GM18505 (cell line): ENCODE results near the gene SCUBE1.

Experiments used
- ATAC-seq: cut with Tn5 transposase; IDR thresholded peaks from one replicate; pipeline ENCODE4 v1.9.1; 2021; ENCODE audit not compliant: unreplicated experiment
- POLR2A ChIP-seq: IDR thresholded peaks from 4 replicates; pipeline ENCODE4 v1.6.1; 2011; ENCODE audit warnings: borderline replicate concordance; ENCODE audit not compliant: insufficient read depth, insufficient read length; ENCODE audit errors: extremely low read depth

SCUBE1 gene

DNA sequence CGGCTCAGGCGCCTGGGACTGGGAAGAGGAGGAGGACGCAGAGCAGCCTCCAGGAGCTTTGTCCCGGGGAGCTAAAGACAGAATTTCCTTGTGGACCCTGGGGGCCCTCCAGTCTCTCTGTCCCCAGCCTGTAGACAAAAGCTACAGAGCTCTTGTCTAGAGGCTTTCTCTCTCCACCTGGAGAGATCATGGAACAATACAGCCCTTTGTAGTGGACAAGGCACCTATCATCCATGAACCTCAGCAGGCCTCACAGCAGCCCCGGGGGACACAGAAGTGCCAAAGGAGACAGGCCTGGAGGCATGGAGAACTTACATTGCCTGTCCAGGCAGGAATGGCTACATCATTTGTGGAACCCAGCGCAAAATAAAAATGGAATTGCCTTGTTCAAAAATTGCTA is 100.5 kb downstream of the SCUBE1 start:
- TF ChIP-seq POLR2A = no peak
- ATAC-seq = no peak

- TF ChIP-seq POLR2A = no peak
- ATAC-seq = no peak
These were observed 101.3 kb downstream of the SCUBE1 start for GRCh38 chr22:43241699-43242386.

DNA sequence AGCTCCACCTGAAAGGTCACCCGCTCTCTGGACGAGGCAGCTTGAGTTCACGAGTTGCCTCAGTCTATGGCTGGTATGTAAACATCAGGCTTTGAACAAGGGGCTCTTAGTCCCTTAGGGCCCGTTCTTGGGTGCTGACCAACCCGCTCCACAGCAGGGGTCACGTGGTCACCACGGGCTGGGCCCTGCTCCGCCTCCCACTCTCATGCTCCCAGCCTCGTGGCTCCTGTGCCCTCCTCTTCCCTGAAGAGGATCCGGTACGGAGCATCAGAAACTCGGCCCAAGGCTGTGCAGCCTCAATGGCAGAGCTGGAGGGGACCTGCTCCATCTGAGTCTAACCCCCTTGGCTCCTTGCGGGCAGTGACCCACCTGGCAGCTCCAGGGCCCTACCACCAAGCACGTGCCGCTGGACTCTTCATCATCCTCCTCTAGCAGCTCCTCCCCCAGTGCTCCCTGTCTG is 102.0 kb downstream of the SCUBE1 start:
- ATAC-seq = no peak
- no peak for TF ChIP-seq POLR2A

DNA sequence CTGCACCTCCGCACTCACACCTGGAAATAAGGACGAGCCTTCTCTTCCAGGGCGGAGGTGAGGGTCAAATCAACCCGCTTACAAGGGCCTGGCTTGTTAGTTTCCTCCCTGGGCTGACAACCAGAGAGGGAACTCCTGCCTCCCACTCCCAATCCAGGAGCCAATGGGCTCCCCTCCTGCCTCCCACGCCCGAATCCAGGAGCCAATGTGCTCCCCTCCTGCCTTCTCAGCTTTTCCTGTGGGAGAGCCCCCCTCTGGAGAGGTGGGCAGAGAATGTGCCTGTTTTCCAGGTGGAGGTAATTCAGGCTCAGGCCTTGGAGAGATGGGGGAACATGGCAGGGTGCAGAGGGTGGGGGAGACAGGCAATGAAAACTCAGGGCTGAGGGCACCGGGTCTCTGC is 102.6 kb downstream of the SCUBE1 start:
- ATAC-seq = no peak
- TF ChIP-seq POLR2A = no peak

GRCh38 chr22:43239956-43240355 is 103.2 kb downstream of the SCUBE1 start:
- TF ChIP-seq POLR2A = no peak
- ATAC-seq = no peak

DNA sequence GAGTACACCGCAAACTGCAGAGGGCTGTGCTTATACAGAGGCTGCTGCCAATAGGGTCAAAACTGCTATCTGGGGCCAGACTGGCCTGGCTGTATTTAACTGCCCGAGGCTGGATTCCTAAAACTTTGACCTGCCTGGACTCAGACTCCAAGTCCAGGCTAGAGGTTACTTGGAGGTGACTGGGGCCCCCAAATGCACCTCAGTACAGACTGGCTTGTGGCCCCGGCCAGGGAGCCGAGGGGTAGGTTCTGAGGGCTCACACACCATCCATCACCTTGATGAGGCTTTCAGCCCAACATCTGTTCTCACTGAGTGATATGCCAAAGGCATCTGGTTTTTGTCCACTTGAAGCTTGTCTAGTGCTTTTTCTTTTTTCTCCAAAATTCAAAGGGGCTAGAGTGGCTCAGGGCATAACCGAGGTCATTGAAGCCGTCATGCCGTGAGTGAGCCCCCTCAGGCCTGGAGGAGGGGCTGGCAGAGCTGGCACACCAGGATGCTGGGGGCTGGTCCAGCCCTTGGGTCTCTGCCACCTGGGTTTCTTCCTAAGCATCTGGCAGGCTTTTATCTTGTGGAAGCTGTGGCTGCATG is 103.9 kb downstream of the SCUBE1 start:
- ATAC-seq = no peak

DNA sequence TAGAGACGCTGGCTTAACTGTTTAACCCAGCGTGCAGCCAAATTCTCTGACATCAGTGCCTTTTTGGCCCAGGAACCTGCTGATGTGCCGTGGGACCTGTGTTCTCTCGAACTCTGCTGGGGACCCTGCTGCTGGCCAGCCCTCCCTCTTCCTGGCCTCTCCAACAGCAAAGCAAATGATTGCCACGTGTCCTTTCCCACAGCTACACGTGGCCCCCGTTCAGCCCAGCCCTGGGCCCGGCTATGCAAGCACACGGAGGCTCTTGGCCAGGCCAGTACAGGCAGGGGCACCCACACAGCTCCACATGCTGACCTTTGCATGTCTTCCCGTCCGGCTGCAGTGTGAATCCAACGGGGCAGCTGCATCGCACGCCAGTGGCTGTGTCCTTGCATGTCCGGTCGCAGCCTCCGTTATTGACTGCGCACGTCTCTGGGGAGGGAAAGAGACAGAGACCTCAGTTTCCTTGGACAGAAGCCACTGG is 104.6 kb downstream of the SCUBE1 start:
- TF ChIP-seq POLR2A = no peak
- no peak for ATAC-seq

More for the DNA sequence above, 103.9 kb downstream of the SCUBE1 start:
- no peak for TF ChIP-seq POLR2A

- no peak for TF ChIP-seq POLR2A
- no peak for ATAC-seq
These were observed 105.9 kb downstream of the SCUBE1 start for GRCh38 chr22:43237280-43237679.

DNA sequence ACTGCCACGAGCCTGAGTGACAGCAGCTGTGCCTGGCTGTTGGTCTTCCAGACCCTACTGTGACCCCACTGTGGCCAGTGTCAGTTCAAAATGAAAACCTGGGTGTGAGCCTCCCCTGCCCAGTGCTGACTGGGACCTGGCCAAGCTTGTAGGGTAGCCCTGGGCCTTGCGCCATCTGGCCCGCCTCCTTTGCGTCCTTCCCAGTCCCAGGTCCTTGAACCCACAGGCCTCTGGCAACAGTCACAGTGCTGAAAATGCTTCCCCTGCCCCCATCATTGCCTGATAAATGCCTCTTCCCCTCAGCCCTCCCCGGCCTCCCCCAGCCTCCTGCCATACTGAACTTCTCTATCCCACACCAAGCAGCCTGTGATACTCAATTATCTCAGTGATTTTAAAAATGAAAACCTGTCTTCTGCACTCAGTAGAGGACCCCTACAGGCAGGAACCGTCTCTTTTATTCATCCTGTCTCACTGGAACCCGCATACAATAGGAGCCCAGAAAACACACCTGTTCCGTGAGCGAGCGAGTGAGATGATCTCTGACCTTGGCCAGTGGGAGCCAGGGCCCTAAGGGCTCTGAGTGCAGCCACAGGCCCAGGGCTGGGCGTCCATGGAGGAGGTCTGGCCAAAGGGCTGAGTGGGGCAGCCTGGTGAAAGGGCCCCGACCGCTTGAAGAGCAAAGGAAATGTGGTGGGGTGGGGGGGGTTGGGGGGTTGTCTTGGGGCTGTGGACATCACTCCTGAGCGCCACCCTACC is 106.6 kb downstream of the SCUBE1 start:
- ATAC-seq = no peak
- TF ChIP-seq POLR2A = no peak

GRCh38 chr22:43235445-43236409 is 107.4 kb downstream of the SCUBE1 start:
- ATAC-seq = no peak
- no peak for TF ChIP-seq POLR2A

GRCh38 chr22:43234264-43234988 is 108.7 kb downstream of the SCUBE1 start:
- TF ChIP-seq POLR2A = no peak
- ATAC-seq = no peak

GRCh38 chr22:43233529-43233928 is 109.6 kb downstream of the SCUBE1 start:
- TF ChIP-seq POLR2A = no peak
- ATAC-seq = no peak

GRCh38 chr22:43232445-43232844 is 110.7 kb downstream of the SCUBE1 start:
- no peak for TF ChIP-seq POLR2A
- ATAC-seq = no peak

DNA sequence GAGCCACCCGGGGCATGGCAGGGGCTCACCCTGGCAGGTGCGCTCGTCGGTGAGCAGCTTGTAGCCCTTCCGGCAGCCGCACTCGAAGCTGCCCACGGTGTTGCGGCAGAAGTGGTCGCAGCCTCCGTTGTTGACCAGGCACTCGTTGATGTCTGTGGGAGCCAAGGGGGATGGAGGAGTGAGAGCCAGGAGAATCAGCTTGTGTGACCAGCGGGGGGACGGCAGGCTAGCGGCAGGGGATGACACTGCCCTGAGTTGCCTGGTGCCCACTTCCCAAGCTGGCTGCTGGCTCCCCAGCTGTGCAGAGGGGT is 111.5 kb downstream of the SCUBE1 start:
- no peak for TF ChIP-seq POLR2A
- no peak for ATAC-seq
